Osteoblast (primary cell): ENCODE data around the gene GLT6D1. TPM values are rescaled to one million over a fixed set of nuclear protein-coding genes. Genes with fewer than 3 reads are reported as not detected.

Experiments
- DNase-seq: peaks from one replicate; pipeline ENCODE4 v3.0.0; 2011; ENCODE audit warnings: low spot score, mixed read lengths; ENCODE audit not compliant: insufficient read length; ENCODE audit errors: missing footprints
- H2AFZ ChIP-seq: 2 replicates; pipeline ENCODE4 v1.6.0; 2011; ENCODE audit warnings: mild to moderate bottlenecking, low read length
- H3K27ac ChIP-seq: 2 replicates; pipeline ENCODE4 v1.5.1; 2011; ENCODE audit warnings: mild to moderate bottlenecking, low read depth, low read length, moderate library complexity
- H3K27me3 ChIP-seq: 2 replicates; pipeline ENCODE4 v1.6.0; 2012; ENCODE audit warnings: mild to moderate bottlenecking, control low read depth, inconsistent platforms, low read length, moderate library complexity; ENCODE audit not compliant: insufficient read depth
- H3K36me3 ChIP-seq: 2 replicates; pipeline ENCODE4 v1.5.1; 2011; ENCODE audit warnings: mild to moderate bottlenecking, low read length, control low read depth, moderate library complexity; ENCODE audit not compliant: insufficient read depth
- H3K4me1 ChIP-seq: 2 replicates; pipeline ENCODE4 v1.5.1; 2011; ENCODE audit warnings: mild to moderate bottlenecking, low read length, control low read depth, moderate library complexity; ENCODE audit not compliant: insufficient read depth
- H3K4me2 ChIP-seq: 2 replicates; pipeline ENCODE4 v1.6.0; 2011; ENCODE audit warnings: mild to moderate bottlenecking, low read length; ENCODE audit not compliant: insufficient read depth
- H3K4me3 ChIP-seq: fragments of 200-600 bp; sonication (generic); 3 replicates; pipeline ENCODE4 v1.5.1; 2012; ENCODE audit warnings: mild to moderate bottlenecking, low read length, inconsistent platforms; ENCODE audit not compliant: insufficient read depth
- H3K79me2 ChIP-seq: 2 replicates; pipeline ENCODE4 v1.6.0; 2012; ENCODE audit warnings: mild to moderate bottlenecking, low read length, control low read depth, inconsistent platforms; ENCODE audit not compliant: insufficient read depth
- H3K9me3 ChIP-seq: 2 replicates; pipeline ENCODE4 v1.5.1; 2011; ENCODE audit warnings: low read depth, low read length, control low read depth
- H4K20me1 ChIP-seq: 2 replicates; pipeline ENCODE4 v1.6.0; 2012; ENCODE audit warnings: mild to moderate bottlenecking, low read length, control low read depth; ENCODE audit not compliant: insufficient read depth
- total RNA-seq: library from RNA; depleted of rRNA; stranded (reverse); fragments of >200 nt; gene quantifications from 2 replicates; pipeline ENCODE4 v1.2.3, GENCODE V29; 2012
- TF ChIP-seq, protein P1 (sequence below): IDR thresholded peaks from 2 replicates; pipeline ENCODE4 v1.5.1; 2011; ENCODE audit warnings: mild to moderate bottlenecking, low read depth, low read length, moderate library complexity; ENCODE audit errors: extremely low read depth

Gene GLT6D1
- total RNA-seq, result not detected in 2 replicates

DNA sequence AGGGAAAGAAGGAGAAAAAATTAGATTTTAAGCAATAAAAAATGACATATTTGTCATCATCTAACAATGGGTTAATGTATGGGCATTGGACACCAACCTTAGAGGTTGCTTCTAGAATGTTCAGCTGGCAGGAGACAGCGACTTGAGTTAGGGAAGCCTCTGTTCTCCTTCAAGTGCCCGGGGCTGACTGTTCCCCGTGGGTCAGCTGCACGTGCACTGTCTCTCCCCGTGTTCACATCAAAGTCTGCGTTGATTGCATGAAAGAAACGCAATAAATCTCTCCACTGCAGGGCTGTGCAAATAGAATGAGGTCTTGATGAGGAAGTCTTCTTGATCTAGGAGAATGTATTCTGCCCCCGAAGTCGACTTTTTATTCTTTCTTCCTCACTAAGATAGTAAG lies at the start of gene GLT6D1:
TSS of gene GLT6D1 (minus strand) at position 345 of the 400 bp plus-strand sequence. CDS start 353 bp downstream, outside the sequence.
- no peaks in the 10 kb centered on the region for H3K36me3 ChIP-seq
- H3K4me1 ChIP-seq, result no peaks in the 10 kb centered on the region
- no peaks in the 10 kb centered on the region for H3K79me2 ChIP-seq
- no peak for DNase-seq
- no peak within 1 kb of the TSS for H3K27ac ChIP-seq
- H3K4me2 ChIP-seq, result no peak within 1 kb of the TSS
- TF ChIP-seq, protein P1, sequence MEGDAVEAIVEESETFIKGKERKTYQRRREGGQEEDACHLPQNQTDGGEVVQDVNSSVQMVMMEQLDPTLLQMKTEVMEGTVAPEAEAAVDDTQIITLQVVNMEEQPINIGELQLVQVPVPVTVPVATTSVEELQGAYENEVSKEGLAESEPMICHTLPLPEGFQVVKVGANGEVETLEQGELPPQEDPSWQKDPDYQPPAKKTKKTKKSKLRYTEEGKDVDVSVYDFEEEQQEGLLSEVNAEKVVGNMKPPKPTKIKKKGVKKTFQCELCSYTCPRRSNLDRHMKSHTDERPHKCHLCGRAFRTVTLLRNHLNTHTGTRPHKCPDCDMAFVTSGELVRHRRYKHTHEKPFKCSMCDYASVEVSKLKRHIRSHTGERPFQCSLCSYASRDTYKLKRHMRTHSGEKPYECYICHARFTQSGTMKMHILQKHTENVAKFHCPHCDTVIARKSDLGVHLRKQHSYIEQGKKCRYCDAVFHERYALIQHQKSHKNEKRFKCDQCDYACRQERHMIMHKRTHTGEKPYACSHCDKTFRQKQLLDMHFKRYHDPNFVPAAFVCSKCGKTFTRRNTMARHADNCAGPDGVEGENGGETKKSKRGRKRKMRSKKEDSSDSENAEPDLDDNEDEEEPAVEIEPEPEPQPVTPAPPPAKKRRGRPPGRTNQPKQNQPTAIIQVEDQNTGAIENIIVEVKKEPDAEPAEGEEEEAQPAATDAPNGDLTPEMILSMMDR, result no peak
- no peak within 1 kb of the TSS for H2AFZ ChIP-seq
- no peaks in the 10 kb centered on the region for H3K9me3 ChIP-seq
- no peaks in the 10 kb centered on the region for H4K20me1 ChIP-seq
- H3K4me3 ChIP-seq, result no peak within 1 kb of the TSS
- no peaks in the 10 kb centered on the region for H3K27me3 ChIP-seq

DNA sequence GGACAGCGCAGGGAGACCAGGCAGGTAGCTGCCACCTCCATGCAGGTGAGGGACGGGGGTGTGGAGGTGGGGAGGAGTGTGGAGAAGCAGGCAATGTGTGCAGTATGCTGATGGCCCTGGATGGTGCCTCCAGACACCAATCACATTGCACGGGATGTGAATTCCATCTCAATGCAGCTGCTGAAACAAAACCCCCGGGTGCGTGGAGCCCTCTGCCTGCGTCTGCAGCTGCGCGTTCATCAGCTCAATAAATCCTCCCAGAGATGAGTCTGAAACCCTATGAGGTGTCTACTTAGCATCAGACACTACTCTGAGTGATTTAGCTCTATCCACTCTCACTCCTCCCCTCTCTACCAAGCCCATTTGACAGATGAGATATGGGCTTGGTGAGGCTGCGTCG lies 49.7 kb upstream of the GLT6D1 start:
- no peak for DNase-seq
- Histone ChIP-seq H4K20me1 (peaks cover 2% of the 10 kb centered on the region), H3K27ac (no peak overlapping the region), H3K4me2 (no peak overlapping the region), H3K4me1 (no peaks in the 10 kb centered on the region), H3K36me3 (no peaks in the 10 kb centered on the region), H3K27me3 (no peaks in the 10 kb centered on the region), H3K79me2 (no peaks in the 10 kb centered on the region), H2AFZ (no peak overlapping the region), H3K9me3 (no peaks in the 10 kb centered on the region), H3K4me3 (no peak overlapping the region)
- TF ChIP-seq, protein P1, result no peak

DNA sequence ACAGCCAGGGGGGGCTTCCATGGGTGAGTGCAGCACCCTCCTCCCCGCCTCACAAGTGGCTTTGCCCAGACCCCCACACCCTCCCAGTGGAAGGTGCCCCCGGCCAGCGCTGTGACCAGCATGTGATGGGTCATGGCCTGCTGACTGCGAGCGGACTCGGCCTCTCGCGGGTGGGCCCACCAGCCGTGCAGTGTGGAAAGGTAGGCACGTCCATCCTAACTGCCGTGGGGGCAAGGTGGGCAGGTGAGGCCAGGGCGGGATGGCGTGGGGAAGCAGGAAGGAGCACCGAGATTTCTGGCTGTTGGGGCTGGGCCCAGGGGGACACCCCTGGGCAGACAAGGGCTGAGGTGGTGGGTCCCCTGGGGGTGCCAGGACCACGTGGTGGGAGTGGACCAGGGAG lies 47.9 kb upstream of the GLT6D1 start:
- Histone ChIP-seq H3K9me3 (no peaks in the 10 kb centered on the region), H2AFZ (no peak overlapping the region), H3K27ac (no peak overlapping the region), H4K20me1 (peaks cover 2% of the 10 kb centered on the region), H3K36me3 (no peaks in the 10 kb centered on the region), H3K4me3 (no peak overlapping the region), H3K4me1 (no peaks in the 10 kb centered on the region), H3K79me2 (no peaks in the 10 kb centered on the region), H3K4me2 (no peak overlapping the region), H3K27me3 (no peaks in the 10 kb centered on the region)
- TF ChIP-seq, protein P1, result no peak
- no peak for DNase-seq

GRCh38 chr9:135684691-135685090 lies 45.4 kb upstream of the GLT6D1 start:
- Histone ChIP-seq H3K4me2 (no peak overlapping the region), H3K36me3 (no peaks in the 10 kb centered on the region), H3K4me3 (no peak overlapping the region), H3K27ac (no peak overlapping the region), H3K9me3 (no peaks in the 10 kb centered on the region), H4K20me1 (peaks cover 2% of the 10 kb centered on the region), H3K79me2 (no peaks in the 10 kb centered on the region), H2AFZ (no peak overlapping the region), H3K27me3 (no peaks in the 10 kb centered on the region), H3K4me1 (no peaks in the 10 kb centered on the region)
- no peak for DNase-seq
- TF ChIP-seq, protein P1, result no peak
